HEK293 (cell line): ENCODE results near the gene PTBP2.

Source experiments
- KLF10 ChIP-seq: fragments of 450-650 bp; IDR thresholded peaks from 2 replicates; pipeline ENCODE4 v1.5.1; 2018; ENCODE audit warnings: missing biosample characterization, mild to moderate bottlenecking, missing genetic modification characterization
- SETDB1 ChIP-seq: IDR thresholded peaks from one replicate; pipeline ENCODE4 v1.6.1; 2017; ENCODE audit warnings: mild to moderate bottlenecking, low read length, moderate library complexity, mixed read lengths; ENCODE audit not compliant: insufficient read length
- TF ChIP-seq, protein P1 (sequence below): fragments of 450-650 bp; formaldehyde crosslinking; IDR thresholded peaks from 2 replicates; pipeline ENCODE4 v1.5.1; 2016; ENCODE audit warnings: missing biosample characterization, missing genetic modification characterization

DNA sequence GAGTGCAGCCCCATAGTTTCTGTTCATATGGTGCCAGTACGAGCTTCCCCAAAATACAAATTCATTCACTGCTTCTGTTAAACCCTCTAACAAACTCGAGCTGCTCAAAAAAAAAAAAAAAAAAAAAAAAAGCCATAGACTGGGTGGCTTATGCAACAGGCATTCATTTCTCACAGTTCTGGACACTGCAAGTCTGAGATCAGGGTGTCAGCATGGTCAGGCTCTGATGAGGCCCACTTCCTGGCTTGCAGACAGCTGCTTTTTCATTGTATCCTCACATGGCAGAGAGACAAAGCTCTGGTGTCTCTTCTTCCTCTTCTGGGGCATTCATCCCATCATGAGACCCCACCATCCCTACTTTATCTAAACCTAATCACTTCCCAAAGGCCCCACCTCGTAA, 121.6 kb downstream of the PTBP2 start:
- TF ChIP-seq SETDB1 (no peak), KLF10 (no peak)
- TF ChIP-seq, protein P1, sequence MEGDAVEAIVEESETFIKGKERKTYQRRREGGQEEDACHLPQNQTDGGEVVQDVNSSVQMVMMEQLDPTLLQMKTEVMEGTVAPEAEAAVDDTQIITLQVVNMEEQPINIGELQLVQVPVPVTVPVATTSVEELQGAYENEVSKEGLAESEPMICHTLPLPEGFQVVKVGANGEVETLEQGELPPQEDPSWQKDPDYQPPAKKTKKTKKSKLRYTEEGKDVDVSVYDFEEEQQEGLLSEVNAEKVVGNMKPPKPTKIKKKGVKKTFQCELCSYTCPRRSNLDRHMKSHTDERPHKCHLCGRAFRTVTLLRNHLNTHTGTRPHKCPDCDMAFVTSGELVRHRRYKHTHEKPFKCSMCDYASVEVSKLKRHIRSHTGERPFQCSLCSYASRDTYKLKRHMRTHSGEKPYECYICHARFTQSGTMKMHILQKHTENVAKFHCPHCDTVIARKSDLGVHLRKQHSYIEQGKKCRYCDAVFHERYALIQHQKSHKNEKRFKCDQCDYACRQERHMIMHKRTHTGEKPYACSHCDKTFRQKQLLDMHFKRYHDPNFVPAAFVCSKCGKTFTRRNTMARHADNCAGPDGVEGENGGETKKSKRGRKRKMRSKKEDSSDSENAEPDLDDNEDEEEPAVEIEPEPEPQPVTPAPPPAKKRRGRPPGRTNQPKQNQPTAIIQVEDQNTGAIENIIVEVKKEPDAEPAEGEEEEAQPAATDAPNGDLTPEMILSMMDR (tag by site-specific recombination): no peak
